OCI-LY3 (cell line): ENCODE data around the gene TMEM259.

Experiments used
- CTCF ChIP-seq: fragments of 200-600, 300-600 bp; sonication (generic); IDR thresholded peaks from 2 replicates; pipeline ENCODE4 v1.5.1; 2014; ENCODE audit warnings: antibody characterized with exemption, low read length, low read depth
- EZH2phosphoT487 ChIP-seq: fragments of 200-600 bp; shearing (Covaris generic); IDR thresholded peaks from 2 replicates; pipeline ENCODE4 v1.6.1; 2018; ENCODE audit warnings: antibody characterized with exemption, mixed run types, low read depth

- no peak for TF ChIP-seq CTCF
- TF ChIP-seq EZH2phosphoT487 = no peak
Observed at GRCh38 chr19:1017906-1018305, 3.0 kb downstream of the TMEM259 start.
